K562 (cell line): ENCODE results near the gene COLEC12. TPM values are rescaled to one million over a fixed set of nuclear protein-coding genes. Genes with fewer than 3 reads are reported as not detected.

Experiments
- ATAC-seq: fragments of 200-7000 bp; cut with Tn5 transposase; 3 replicates; pipeline ENCODE4 v1.9.1; 2020; ENCODE audit warnings: moderate library complexity
- BruUV-seq: library from RNA; stranded (reverse); fragments of 400-500 nt; replicated peaks from 2 replicates; lab custom pipeline; 2021; lab: Mats Ljungman, UMichigan
- CTCF ChIA-PET: fragments of 300-600 bp; formaldehyde crosslinking; extraction: SDS; loops from one replicate; lab custom pipeline; 2021; ENCODE audit warnings: low intra/inter-chr PET ratio; lab: Yijun Ruan, JAX
- POLR2A ChIA-PET: fragments of 300-600, 350-650 bp; sonication (Branson Sonifier 250); formaldehyde crosslinking; extraction: SDS; loops from one replicate; lab custom pipeline; 2021; ENCODE audit warnings: antibody characterized with exemption, inconsistent platforms; lab: Yijun Ruan, JAX
- DNase-seq, 4 experiments: peaks; one replicate each; pipeline versions ENCODE4 v3.0.0 to v3.0.0-alpha.2; 2011 to 2018; ENCODE audit warnings: low spot score in 3 of 4, mixed read lengths in 3 of 4; ENCODE audit errors: extremely low read depth in 1 of 4
- FAIRE-seq: peaks from 2 replicates; lab custom pipeline; 2011; peaks lifted over from hg19 to GRCh38; lab: Jason Lieb, UNC
- H2AFZ ChIP-seq: 2 replicates; pipeline ENCODE4 v1.6.0; 2011; ENCODE audit warnings: low read depth, low read length, control low read depth, inconsistent platforms
- H3K27ac ChIP-seq: fragments of 200-600 bp; 3 replicates; pipeline ENCODE4 v1.8.0; 2011; ENCODE audit warnings: low read depth, mild to moderate bottlenecking, control low read depth, inconsistent platforms, low read length, moderate library complexity, mixed read lengths; ENCODE audit errors: extremely low read depth
- H3K27me3 ChIP-seq, 2 experiments: fragments of 300-600 bp in 1 of 2; 2 replicates in 1 of 2; 3 replicates in 1 of 2; pipeline versions ENCODE4 v1.6.0 to v1.8.0; 2011; ENCODE audit warnings: inconsistent platforms in 2 of 2, low read length in 2 of 2, mild to moderate bottlenecking in 1 of 2, mixed read lengths in 1 of 2, moderate library complexity in 1 of 2; ENCODE audit not compliant: control insufficient read depth in 2 of 2, insufficient read depth in 2 of 2
- H3K36me3 ChIP-seq: fragments of 300-600 bp; 3 replicates; pipeline ENCODE4 v1.8.0; 2011; ENCODE audit warnings: mild to moderate bottlenecking, low read length, inconsistent platforms; ENCODE audit not compliant: control insufficient read depth, insufficient read depth
- H3K4me1 ChIP-seq, 2 experiments: fragments of 200-600 bp in 1 of 2; replicated peaks in 1 of 2; 2 replicates in 1 of 2; 3 replicates in 1 of 2; pipeline versions ENCODE4 v1.5.1 to v1.8.0; 2011; ENCODE audit warnings: inconsistent platforms in 2 of 2, low read length in 2 of 2, mild to moderate bottlenecking in 1 of 2, mixed read lengths in 1 of 2, moderate library complexity in 1 of 2; ENCODE audit not compliant: control insufficient read depth in 2 of 2, insufficient read depth in 2 of 2
- H3K4me2 ChIP-seq: 2 replicates; pipeline ENCODE4 v1.6.1; 2011; ENCODE audit warnings: low read length, control low read depth, inconsistent platforms, mixed read lengths; ENCODE audit not compliant: insufficient read depth
- H3K4me3 ChIP-seq: fragments of 200-600 bp; sonication (generic), shearing (Covaris generic); 2 replicates; pipeline ENCODE4 v1.5.1; 2016; ENCODE audit warnings: control low read depth, inconsistent platforms
- H3K79me2 ChIP-seq: fragments of 200-600 bp; 3 replicates; pipeline ENCODE4 v1.8.0; 2011; ENCODE audit warnings: low read length, inconsistent platforms; ENCODE audit not compliant: control insufficient read depth, insufficient read depth
- H3K9ac ChIP-seq, 2 experiments: 2 replicates each; pipeline versions ENCODE4 v1.6.0 to v1.6.1; 2011; ENCODE audit warnings: low read depth in 2 of 2, low read length in 2 of 2, control low read depth in 1 of 2, inconsistent platforms in 1 of 2, mild to moderate bottlenecking in 1 of 2, mixed read lengths in 1 of 2; ENCODE audit not compliant: insufficient read depth in 1 of 2
- H3K9me1 ChIP-seq: one replicate; pipeline ENCODE4 v1.6.0; 2011; ENCODE audit warnings: inconsistent platforms, mild to moderate bottlenecking, low read length, moderate library complexity; ENCODE audit not compliant: control insufficient read depth, insufficient read depth
- H3K9me3 ChIP-seq: replicated peaks from 2 replicates; pipeline ENCODE4 v1.5.1; 2011; ENCODE audit warnings: low read depth, low read length, inconsistent platforms; ENCODE audit not compliant: control insufficient read depth, insufficient read depth
- H4K20me1 ChIP-seq: replicated peaks from 2 replicates; pipeline ENCODE4 v1.6.1; 2011; ENCODE audit warnings: low read length, inconsistent platforms, mixed read lengths; ENCODE audit not compliant: control insufficient read depth, insufficient read depth
- ARNT ChIP-seq, 2 experiments: fragments of 450-650 bp; IDR thresholded peaks; 2 replicates each; pipeline ENCODE4 v1.6.1; 2016; ENCODE audit warnings: mild to moderate bottlenecking in 1 of 2
- CBX1 ChIP-seq: sonication (generic); IDR thresholded peaks from 2 replicates; pipeline ENCODE4 v1.6.1; 2016; ENCODE audit warnings: antibody characterized with exemption, low read depth, mild to moderate bottlenecking
- CBX2 ChIP-seq: fragments of 200-600 bp; sonication (generic); IDR thresholded peaks from one replicate; pipeline ENCODE4 v1.6.1; 2012; ENCODE audit warnings: mild to moderate bottlenecking, low read length, inconsistent platforms; ENCODE audit not compliant: insufficient read depth, poor library complexity, severe bottlenecking
- FOXA1 ChIP-seq: fragments of 450-650 bp; IDR thresholded peaks from 2 replicates; pipeline ENCODE4 v1.6.1; 2016; ENCODE audit warnings: mild to moderate bottlenecking, borderline replicate concordance
- PPARD ChIP-seq: fragments of 250-450 bp; sonication (Bioruptor Pico); IDR thresholded peaks from 2 replicates; pipeline ENCODE4 v1.8.0; 2022; ENCODE audit warnings: inconsistent platforms, mild to moderate bottlenecking, moderate library complexity
- ZEB2 ChIP-seq: fragments of 450-650 bp; IDR thresholded peaks from 2 replicates; pipeline ENCODE4 v1.6.1; 2016
- ZNF436 ChIP-seq: fragments of 250-450, 450-650 bp; sonication (Bioruptor Pico); formaldehyde crosslinking; IDR thresholded peaks from 2 replicates; pipeline ENCODE4 v1.7.0; 2020; ENCODE audit warnings: mild to moderate bottlenecking
- WGBS: fragments of 100-300 bp; shearing (Covaris generic); methylation state at CpG from one replicate; pipeline ENCODE4 v1.1.6; 2016; ENCODE audit warnings: low coverage, mixed read lengths; ENCODE audit not compliant: insufficient coverage; ENCODE audit errors: missing lambda C conversion rate; 5-methylcytosine and 5-hydroxymethylcytosine counted together
- in situ Hi-C: fragments of 300-500 bp; cut with MboI; formaldehyde crosslinking; loops from 4 replicates; pipeline ENCODE4 v1.15.0; 2018; ENCODE audit warnings: inconsistent platforms, mixed read lengths
- intact Hi-C: fragments of 100-400 bp; cut with micrococcal nuclease; formaldehyde crosslinking; loops from 2 replicates; pipeline ENCODE4 v1.14.2; 2022
- polyA plus RNA-seq, 8 experiments: library from polyadenylated mRNA; depleted of rRNA in 4 of 8; stranded (reverse) in 5 of 8; unstranded in 3 of 8; fragments of >200 nt; fragmentation: Nextera tagmentation in 2 of 8; fragmentation: Illumina TruSeq in 1 of 8; extraction: Ambion mirVana in 2 of 8; extraction: Trizol in 1 of 8; gene quantifications; 2 replicates each; pipeline versions ENCODE4 v1.2.1 to v1.2.3, GENCODE V29; 2011 to 2014; ENCODE audit warnings: inconsistent platforms in 1 of 8, missing spikeins in 1 of 8
- total RNA-seq, 7 experiments: library from RNA; depleted of rRNA in 6 of 7; stranded (reverse); fragments of >200 nt in 6 of 7; fragmentation: Illumina TruSeq in 2 of 7; extraction: Trizol in 2 of 7; gene quantifications; 2 replicates each; pipeline versions ENCODE4 v1.2.1 to v1.2.3, GENCODE V29; 2011 to 2021; ENCODE audit warnings: low replicate concordance in 1 of 7
- TF ChIP-seq, protein P1 (sequence below): fragments of 200-400 bp; formaldehyde crosslinking; IDR thresholded peaks from 2 replicates; pipeline ENCODE4 v1.6.1; 2017; ENCODE audit warnings: mild to moderate bottlenecking, low read depth, low read length, moderate library complexity
- TF ChIP-seq, protein P2 (sequence below): IDR thresholded peaks from 3 replicates; pipeline ENCODE4 v1.6.1; 2011; ENCODE audit warnings: borderline replicate concordance, mild to moderate bottlenecking, moderate library complexity; ENCODE audit not compliant: insufficient read length; ENCODE audit errors: extremely low read depth
- TF ChIP-seq, protein P3 (sequence below): fragments of 250-450 bp; sonication (Bioruptor Pico); IDR thresholded peaks from 2 replicates; pipeline ENCODE4 v1.8.0; 2021; ENCODE audit warnings: moderate library complexity, mild to moderate bottlenecking, inconsistent platforms

The COLEC12 gene
- total and polyA plus RNA-seq, 9 of the 15 experiments (the other 6 are each of a cell fraction or from before 2014, with no cell fraction given), result 0.04 TPM; not detected in 8

DNA sequence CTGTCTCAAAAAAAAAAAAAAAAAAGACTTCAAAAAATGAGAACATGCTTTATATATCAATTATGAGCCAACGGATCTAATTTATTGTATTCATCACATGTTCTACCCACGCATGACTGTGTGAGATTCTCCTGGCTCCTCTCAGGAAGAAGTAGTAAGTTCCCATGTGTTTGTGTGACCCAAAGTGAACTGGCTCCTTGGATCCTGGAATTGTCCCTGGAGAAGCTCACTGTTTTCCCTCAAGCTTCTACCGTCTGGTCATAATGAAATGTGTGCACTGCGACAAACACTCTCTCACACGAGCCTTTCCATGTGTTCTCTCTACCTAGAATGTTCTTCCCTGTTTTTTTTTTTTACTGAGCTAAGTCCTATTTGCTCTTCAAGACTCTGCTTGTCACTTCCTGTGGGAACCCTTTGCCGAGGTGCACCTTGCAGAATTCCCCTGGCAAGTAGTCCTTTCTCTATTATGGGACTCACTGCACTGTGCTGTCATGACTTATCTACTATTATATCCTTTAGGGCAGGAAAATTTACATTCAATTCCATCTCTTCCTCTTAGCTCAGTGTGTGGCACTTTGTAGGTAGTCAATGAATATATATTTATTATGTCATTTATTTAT, 149.4 kb downstream of the COLEC12 start:
- CTCF ChIA-PET, result no interaction called here
- H3K9me1 ChIP-seq, result no peaks in the 10 kb centered on the region
- no peak overlapping the region for H2AFZ ChIP-seq
- intact Hi-C loops (no loop called here), in situ Hi-C loops (no loop called here)
- BruUV-seq, result no TSS peak
- no peaks in the 10 kb centered on the region for H3K4me1 ChIP-seq
- no peak overlapping the region for H3K4me3 ChIP-seq
- DNase-seq, result no peak
- POLR2A ChIA-PET, result interaction anchor here (0.9 kb wide), 2 partner anchors 8 to 9 kb away, joined by 3 to 4 read pairs; no protein-coding TSS in a partner anchor
- H4K20me1 ChIP-seq, result no peaks in the 10 kb centered on the region
- H3K27me3 ChIP-seq, result peaks cover 14 to 21% of the 10 kb centered on the region in 2 experiments; a peak in 3 of 5 replicates
- no peak for TF ChIP-seq ARNT (IDR thresholded peaks at IDR 0.05)
- FAIRE-seq, result no peak
- H3K36me3 ChIP-seq, result no peaks in the 10 kb centered on the region
- H3K4me2 ChIP-seq, result no peak overlapping the region
- H3K79me2 ChIP-seq, result no peaks in the 10 kb centered on the region
- ATAC-seq, result no peak
- no peaks in the 10 kb centered on the region for H3K9me3 ChIP-seq
- no peak overlapping the region for H3K27ac ChIP-seq
- H3K9ac ChIP-seq, result no peak overlapping the region
- 2% methylated on average over 6 of the region's 6 CpGs for WGBS

GRCh38 chr18:346600-346999, 153.9 kb downstream of the COLEC12 start:
- Histone ChIP-seq H3K79me2 (no peaks in the 10 kb centered on the region), H4K20me1 (no peaks in the 10 kb centered on the region), H3K9ac (no peak overlapping the region), H3K9me3 (no peaks in the 10 kb centered on the region), H3K27me3 (peaks cover 21 to 27% of the 10 kb centered on the region in 2 experiments; a peak in 4 of 5 replicates), H3K27ac (no peak overlapping the region), H3K36me3 (no peaks in the 10 kb centered on the region), H3K4me3 (no peak overlapping the region), H3K4me1 (no peaks in the 10 kb centered on the region), H3K4me2 (no peak overlapping the region), H3K9me1 (no peaks in the 10 kb centered on the region), H2AFZ (no peak overlapping the region)
- no TSS peak for BruUV-seq
- DNase-seq (no peak), ATAC-seq (no peak), FAIRE-seq (no peak)
- ChIA-PET CTCF (no interaction called here), POLR2A (interaction anchor here (0.6 to 0.7 kb wide), 2 partner anchors 260 to 274 kb away, joined by 3 to 4 read pairs; no protein-coding TSS in a partner anchor)
- in situ Hi-C loops (no loop called here), intact Hi-C loops (no loop called here)
- WGBS, result under 1% methylated on average over 10 of the region's 10 CpGs
- TF ChIP-seq PPARD (CRISPR knock-in tag) (no peak), FOXA1 (no peak), CBX1 (no peak), CBX2 (no peak), ZNF436 (CRISPR knock-in tag) (no peak), ZEB2 (no peak)
- TF ChIP-seq, protein P1, sequence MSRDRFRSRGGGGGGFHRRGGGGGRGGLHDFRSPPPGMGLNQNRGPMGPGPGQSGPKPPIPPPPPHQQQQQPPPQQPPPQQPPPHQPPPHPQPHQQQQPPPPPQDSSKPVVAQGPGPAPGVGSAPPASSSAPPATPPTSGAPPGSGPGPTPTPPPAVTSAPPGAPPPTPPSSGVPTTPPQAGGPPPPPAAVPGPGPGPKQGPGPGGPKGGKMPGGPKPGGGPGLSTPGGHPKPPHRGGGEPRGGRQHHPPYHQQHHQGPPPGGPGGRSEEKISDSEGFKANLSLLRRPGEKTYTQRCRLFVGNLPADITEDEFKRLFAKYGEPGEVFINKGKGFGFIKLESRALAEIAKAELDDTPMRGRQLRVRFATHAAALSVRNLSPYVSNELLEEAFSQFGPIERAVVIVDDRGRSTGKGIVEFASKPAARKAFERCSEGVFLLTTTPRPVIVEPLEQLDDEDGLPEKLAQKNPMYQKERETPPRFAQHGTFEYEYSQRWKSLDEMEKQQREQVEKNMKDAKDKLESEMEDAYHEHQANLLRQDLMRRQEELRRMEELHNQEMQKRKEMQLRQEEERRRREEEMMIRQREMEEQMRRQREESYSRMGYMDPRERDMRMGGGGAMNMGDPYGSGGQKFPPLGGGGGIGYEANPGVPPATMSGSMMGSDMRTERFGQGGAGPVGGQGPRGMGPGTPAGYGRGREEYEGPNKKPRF, result no peak
- TF ChIP-seq, protein P2, sequence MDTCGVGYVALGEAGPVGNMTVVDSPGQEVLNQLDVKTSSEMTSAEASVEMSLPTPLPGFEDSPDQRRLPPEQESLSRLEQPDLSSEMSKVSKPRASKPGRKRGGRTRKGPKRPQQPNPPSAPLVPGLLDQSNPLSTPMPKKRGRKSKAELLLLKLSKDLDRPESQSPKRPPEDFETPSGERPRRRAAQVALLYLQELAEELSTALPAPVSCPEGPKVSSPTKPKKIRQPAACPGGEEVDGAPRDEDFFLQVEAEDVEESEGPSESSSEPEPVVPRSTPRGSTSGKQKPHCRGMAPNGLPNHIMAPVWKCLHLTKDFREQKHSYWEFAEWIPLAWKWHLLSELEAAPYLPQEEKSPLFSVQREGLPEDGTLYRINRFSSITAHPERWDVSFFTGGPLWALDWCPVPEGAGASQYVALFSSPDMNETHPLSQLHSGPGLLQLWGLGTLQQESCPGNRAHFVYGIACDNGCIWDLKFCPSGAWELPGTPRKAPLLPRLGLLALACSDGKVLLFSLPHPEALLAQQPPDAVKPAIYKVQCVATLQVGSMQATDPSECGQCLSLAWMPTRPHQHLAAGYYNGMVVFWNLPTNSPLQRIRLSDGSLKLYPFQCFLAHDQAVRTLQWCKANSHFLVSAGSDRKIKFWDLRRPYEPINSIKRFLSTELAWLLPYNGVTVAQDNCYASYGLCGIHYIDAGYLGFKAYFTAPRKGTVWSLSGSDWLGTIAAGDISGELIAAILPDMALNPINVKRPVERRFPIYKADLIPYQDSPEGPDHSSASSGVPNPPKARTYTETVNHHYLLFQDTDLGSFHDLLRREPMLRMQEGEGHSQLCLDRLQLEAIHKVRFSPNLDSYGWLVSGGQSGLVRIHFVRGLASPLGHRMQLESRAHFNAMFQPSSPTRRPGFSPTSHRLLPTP, result no peak
- TF ChIP-seq, protein P3, sequence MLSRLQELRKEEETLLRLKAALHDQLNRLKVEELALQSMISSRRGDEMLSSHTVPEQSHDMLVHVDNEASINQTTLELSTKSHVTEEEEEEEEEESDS, result no peak
